GM21825 (cell line): ENCODE measurements around the gene SLCO2A1.

ENCODE experiments used
- ATAC-seq: cut with Tn5 transposase; IDR thresholded peaks from one replicate; pipeline ENCODE4 v1.9.1; 2021; ENCODE audit warnings: mild to moderate bottlenecking, moderate library complexity; ENCODE audit not compliant: unreplicated experiment

Gene SLCO2A1

DNA sequence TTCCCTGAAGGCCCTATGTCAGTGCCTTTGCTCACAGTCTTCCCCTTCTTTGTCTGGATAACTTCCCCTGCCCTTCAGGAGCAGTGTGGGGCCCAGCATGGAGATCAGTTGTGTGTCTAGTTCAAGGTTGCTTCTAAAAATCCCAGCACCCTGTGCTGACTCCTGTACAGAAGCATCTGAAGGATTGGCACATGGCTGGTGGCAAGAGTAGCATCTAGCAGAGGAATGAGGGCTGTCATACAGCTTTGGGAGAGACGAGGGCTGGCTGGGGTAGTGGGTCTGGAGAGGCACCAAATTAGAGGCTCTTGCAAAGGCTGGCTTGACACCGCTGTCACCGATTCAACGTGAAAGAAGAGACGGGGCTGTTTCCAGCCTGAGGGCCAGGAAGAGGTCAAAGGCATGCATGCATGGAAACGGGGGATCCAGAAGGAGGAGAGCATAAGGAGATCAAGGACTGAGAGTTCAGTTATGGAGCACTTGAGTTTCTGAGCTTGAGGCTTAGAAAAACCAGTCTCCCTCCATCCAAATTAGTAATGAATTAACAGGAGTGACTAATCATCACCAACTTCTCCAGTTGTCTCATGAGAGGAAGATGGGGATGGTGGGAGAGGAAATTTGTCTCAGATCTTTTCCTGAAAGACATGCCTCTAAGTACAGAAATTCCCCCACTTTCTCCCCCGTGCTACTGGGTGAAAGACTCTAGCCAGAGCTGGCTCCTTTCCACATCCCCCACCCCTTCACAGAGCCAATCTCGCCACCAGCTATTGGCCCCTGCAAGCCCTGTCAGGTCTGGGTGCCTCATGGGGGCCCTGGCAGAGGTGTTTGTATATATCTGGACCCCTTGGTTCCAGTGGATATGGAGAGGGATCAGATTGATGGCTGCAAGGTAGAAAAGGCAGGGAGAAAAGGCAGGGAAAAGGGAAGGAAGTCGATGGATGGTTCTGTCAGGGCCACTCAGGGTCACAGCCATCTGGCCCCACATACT is 45.9 kb downstream of the SLCO2A1 start:
- no peak for ATAC-seq

DNA sequence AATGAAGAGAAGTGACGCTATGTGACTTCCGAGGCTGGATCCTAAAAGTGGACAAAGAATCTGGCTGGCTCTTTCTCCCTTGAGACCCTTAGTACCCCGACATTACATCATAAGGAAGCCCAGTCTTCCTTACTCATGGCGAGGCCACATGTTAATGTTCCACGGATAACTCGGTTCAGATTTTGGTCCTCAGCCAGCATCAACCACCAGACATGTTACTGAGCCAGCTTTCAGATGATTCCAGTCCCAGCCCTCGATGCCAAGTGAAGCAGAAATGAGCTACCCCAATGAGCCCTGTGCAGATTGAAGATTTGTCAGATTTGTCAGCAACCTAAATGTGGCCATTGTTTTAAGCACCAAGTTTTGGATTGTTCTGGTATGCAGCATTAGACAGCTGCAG is 46.6 kb downstream of the SLCO2A1 start:
- no peak for ATAC-seq

DNA sequence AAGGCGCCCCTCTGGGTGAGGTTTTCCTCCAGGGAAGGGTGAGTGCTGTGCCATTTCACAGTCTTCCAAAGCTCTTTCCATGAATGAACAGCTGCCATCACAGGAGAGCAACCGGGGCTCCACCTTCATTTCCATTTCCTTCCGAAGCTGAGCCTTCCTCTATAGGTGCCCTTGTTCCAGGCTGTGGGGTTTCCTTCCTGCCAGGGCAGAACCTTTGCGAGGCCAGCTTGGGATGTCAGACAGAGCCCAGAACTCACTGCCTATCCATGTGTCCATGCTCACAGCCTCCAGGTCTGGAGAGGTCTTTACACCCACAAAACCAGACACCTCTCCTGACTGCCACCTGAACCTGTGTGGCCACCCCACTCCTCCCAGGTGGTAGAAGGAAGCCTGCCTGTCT is 49.2 kb downstream of the SLCO2A1 start:
- no peak for ATAC-seq

DNA sequence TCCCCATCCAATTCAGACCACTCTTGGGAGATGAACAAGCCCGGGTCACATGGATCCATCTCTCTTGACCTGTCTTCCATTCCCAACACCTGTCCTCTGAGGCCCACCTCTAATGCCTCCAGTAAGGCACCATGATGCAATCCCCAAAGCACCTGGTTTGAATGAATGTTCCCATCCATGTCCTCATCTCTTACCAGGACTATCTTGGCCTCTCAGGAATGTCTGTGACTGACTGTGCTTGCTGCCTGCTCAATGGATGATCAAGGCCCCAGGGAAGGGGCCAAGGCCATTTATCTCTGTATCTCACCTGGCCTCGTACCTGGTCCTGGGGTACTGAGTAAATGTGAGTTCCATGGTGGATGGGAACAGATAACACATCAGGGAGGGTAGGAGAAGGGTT is 49.7 kb downstream of the SLCO2A1 start:
- ATAC-seq, result no peak

DNA sequence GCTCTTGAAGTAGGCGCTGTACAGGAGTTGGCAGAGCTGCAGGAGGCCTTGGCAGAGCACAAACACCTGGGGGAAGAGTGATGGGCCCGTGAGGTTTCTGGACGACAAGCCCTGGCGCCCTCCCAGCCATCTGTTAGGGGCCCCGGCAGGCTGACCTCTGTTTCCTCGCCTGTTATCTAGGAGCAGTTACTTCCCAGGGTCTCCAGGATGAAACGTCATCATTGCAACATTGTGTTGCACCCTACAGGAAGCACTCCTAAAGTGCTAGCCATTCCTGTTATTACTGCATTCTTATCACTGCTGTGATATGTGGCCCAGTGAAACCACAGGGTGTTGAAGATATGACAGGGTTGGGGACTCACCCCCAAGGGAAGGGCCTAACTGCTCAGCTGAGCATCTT is 50.2 kb downstream of the SLCO2A1 start:
- no peak for ATAC-seq

DNA sequence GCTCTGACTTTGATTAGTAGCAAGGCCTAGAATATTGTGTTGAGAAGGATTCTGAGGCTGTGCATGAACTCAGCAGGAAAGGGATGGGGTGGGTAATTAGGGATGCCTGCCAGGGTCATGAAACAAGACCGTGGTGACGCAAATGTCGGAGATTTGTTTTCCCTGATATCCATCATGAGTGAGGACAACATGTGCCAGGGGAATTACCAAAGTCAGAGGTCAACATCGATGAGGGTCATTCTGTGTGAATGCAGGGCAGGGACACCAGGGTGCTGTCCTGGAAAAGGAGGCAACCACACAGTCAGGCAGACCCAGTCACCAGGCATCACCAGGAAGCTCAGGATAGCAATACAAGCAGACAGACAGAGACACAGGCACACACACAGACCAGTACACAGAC is 52.2 kb downstream of the SLCO2A1 start:
- ATAC-seq, result no peak

DNA sequence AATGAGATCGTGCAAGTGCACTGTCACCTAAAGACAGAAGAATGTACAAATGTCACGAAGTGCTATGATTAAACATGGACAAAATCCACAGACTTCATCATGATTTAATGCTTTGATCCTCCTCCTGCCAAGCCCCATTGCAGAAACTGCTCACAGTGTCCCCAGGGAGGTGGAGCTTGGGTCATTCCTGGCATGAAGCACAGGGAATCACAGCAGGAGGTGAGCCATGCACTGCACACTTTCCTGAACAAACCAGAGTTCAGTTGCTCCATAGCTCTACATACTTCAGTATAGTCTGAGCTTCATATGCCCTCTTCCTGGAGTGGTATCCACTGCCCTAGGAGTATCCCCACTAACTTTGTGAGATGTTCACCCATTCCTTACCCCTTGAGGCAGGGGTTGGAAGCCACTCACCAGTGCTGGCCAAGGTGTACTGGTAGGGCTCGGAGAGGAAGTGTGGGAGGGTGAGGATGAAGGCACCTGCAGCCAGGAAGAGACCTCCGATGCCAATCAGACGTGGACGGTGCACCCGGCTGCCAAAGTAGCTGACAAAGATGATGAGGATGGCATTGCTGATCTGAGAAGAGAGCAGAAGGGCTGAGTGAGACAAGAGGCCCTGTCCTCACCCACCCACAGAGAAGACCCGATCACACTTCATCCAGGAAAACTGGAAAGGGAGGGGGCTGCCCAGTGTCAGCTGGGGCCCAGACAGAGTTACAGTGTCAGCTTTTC is 56.3 kb downstream of the SLCO2A1 start:
- ATAC-seq, result no peak

DNA sequence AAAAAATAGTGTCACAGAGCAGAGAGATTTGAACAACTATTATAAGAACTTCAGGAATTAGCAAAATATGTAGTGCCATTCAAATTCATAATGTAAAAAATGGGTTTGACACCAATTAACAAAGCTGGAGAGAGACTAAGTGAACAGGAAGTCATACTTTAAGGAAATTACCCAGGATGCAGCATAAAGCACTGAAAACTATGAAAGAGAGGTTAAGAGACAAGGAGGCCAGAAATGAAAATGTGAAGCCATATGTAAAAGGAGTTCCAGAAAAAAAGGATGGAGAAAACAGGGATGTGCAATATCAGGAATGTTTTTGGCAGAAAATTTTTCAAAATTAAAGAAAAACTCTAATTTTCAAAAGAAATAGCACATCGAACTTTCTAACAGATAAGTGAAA is 57.6 kb downstream of the SLCO2A1 start:
- ATAC-seq, result no peak

DNA sequence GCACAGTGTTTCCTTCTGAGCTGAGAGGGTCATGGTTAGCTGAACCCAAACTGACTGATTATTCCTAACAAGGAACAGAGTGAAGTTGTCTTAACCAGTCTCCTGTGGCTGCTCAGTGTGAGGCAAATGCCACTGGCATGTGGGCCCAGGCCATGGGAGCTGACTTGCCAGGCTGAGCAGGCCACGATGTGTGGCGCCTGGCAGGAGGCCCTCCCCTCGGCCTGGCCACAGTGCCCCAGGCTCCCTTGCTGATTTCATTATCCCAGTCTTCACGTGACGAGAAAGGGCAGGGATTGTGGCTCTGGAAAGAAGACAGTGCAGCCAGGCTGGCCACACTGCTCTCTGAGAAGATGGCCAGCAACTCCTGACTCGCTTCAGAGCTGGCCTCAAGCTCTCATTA is 58.8 kb downstream of the SLCO2A1 start:
- no peak for ATAC-seq

DNA sequence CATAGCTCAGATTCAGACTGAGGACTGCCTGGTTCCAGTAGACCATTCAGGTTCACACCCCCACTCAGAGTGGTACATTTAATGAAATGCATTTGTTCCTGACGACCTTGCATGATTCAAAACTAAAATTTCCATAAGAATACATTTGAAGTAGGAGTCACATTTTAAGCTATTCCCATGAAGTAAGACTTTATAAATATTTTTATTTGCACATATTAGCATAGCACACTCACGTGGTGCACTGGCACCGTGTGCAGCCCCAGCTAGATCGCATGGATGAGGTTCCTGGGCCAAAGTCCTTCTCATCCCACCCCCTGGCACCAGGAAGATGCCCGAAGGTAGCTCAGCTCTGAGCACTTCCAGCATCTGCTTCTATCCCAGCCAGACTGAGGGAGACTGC is 59.4 kb downstream of the SLCO2A1 start:
- ATAC-seq, result no peak

DNA sequence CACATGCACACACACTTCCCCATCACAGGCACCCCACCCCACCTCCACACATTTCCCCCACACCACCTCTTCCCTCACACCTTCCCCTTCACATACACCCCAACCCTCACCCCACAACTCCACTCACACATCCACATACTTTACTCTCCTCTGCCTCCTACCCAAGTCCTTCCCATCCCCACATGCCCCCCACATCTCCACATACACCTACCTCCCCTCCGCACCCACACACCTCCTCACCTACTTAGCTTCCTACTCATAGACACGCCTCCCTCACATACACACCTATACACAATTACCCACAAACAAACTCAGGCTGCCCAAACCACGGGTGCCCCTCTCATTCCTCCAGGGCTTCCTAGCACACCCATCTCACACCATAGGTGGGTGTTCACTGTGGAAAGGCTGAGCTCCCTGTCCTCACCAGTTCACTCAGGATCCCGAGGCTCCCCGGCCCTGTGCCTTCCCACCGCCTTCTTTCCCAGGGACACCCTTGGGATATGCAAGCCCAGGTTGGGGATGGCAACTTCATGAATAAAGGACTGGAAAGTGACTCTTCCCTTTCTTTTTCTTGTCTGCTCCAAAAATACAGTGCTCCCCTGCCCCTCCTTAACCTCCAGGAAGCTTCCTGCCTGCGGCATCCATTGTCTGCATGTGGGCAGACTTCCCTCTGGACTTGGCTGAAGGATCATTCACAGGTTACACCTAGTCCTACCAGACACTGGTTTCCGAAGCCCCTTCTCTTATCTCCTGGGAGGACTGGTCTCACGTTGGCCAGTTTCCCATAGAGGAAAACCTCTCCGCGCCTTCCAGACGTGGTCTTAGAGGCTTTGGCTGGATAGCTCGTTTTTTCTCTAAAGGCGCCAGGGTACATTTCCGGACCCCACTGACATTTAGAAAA is 61.5 kb downstream of the SLCO2A1 start:
- ATAC-seq, result no peak

DNA sequence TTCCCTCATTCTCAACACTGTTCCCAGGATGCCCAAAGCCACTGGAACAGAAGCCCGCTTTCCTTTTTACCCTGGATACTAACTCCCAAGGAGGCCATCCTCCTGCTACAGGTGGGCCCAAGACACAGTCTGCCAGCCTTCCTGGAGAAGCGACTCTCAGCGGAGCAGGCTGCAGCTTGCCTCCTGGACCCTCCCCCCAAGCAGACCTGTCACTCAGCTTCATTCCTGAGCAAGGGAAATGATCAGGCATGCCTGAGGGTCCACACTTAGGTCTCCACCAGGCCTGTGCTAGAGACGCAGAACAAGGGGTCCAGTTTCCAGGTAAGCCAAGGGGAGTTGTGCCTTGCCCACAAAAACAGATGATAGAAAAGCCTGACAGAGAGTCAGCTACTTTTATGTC is 62.8 kb downstream of the SLCO2A1 start:
- no peak for ATAC-seq

DNA sequence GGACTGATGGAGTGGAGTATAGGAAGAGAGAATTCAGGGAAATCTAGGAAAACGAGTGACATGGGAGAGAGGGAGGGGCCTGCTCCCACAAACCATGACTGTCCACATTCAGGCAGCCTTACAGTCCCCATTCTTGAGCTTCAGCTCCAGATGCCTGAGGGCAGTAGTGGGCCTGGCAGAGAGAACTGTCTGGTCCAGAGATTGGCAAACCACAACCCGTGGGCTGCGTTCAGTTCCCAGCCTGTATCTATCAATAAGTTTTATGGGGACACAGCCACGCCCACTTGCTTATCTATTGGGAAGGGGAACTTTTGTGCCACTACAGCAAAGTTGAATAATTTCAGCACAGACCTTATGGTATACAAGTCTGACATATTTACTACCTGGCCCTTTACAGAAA is 63.8 kb downstream of the SLCO2A1 start:
- ATAC-seq, result no peak

DNA sequence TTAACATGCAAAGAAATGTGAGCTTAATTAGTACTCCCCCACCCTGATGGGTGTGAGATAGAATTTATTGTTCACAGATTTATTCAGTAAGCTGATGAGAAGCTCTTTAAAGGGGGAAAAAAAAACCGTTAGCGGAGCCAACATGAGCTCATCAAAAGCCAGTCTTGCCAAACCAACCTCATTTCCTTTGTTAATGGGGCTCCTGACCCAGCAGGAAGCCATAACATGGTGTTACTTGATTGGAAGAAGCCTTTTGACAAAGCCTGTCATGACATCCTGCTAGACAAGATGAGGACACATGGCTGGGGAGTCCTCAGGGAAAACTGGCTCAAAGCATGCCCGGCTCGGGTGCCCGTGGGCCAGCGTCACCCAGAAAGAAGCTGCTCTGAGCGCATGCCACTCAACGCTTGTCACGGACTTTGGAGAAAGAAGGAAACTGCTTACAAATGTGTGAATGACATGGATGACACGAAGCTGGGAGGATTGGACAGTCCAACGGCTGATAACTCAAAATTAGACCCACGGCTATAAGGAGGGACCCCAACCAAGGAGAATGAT is 64.6 kb downstream of the SLCO2A1 start:
- ATAC-seq, result no peak

DNA sequence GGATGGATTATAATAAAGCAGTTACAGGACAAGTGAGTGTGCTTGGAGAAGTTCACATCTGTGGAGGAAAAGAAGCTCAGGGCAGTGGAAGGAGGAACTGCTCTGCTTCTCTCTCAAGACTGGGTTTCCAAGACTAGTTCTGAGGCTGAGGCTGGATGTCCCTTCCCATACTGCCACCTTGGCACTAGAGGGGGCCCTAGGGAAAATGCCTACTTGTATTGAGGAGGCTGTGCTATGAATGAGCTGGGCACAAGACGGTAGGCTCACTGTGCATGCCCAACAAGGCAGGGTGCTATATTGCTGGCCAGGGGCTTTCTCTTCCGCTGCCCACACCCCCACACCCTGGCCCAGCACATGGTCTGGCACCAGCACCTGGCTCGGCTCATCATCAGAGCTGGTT is 65.2 kb downstream of the SLCO2A1 start:
- ATAC-seq, result no peak

DNA sequence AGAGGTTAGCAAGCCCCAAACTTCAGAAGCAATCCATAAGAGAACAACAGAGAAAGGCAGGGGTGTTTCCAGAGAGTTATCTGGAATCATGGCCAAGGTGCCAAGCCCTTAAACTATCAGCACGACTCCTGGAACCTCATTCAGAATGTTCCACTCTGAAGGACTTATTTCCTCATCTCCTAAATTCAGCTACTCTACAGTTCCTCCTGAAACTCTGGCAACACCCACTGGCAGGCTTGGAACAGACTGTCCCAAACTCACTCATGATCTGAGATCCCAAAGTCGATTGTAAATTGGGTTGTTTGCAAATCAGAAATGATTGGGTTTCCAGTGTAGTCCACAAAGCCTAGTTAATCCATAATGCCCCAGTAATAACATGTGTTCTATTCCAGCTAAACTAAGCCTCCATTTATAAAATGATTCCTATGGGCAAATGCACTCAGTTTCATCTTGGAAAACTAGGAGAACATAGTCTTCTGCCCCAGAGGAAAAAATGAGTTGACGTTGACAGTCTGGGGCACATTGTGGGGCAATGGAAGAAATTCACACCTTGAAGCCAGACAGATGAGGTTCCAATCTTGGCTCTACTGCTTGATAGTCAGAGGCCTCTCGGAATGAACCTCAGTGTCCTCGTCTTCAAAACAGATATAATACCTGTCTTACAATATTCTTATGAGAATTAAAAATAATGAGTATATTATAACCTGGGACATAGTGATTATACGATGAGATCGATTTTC is 65.9 kb downstream of the SLCO2A1 start:
- no peak for ATAC-seq

DNA sequence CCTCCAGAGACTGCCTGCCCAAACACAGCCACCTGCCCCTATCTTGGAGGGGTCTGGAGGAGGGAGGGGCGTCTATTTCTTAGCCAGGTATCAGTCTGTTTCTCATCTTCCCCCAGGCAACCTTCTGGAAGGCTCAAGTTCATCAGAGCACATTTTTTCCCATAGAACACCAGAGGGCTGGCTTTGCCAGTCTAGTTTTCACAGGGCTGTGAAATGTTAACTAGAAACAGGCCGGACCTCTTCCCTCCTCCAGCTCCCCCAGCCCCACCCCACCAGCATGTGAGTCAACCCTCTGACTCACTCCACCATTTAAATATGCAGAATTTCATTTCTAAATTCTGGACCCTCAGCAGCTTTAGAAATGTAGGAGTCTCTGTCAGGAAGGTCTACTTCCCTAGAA is 66.9 kb downstream of the SLCO2A1 start:
- no peak for ATAC-seq

DNA sequence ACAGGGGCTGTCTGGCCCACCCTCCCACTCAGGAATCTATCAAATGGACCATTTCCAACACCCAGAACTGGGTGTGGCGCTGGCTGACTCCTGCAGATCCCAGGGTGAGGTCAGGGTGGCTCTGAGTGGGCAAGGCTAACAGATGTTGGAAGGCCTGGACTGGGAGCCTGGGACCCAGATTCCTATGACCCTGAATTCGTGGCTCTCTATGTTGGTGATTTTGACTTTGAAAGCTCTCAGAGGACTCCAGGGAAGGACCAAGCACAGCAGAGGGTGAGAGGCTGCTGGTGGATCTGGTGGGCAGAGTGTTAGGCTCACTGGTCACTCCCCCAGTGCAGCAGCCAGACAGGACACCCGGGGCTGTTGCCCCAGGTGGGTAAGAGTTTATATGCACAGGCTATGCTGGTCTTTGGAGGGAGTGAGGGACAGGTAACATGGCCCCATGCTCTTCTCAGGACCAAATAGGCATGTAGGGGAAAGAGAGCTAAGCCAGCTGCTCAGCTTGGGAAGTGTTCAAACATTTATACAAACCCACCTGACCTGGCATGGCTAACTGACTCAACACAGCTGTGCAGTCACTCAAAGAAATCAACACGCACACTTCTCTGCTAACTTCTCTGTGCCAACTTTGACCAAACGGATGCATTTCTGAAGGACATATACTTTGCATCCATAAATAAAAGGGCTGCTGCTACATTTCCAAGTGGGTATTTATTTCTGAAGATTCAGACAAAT is 71.5 kb downstream of the SLCO2A1 start:
- no peak for ATAC-seq

DNA sequence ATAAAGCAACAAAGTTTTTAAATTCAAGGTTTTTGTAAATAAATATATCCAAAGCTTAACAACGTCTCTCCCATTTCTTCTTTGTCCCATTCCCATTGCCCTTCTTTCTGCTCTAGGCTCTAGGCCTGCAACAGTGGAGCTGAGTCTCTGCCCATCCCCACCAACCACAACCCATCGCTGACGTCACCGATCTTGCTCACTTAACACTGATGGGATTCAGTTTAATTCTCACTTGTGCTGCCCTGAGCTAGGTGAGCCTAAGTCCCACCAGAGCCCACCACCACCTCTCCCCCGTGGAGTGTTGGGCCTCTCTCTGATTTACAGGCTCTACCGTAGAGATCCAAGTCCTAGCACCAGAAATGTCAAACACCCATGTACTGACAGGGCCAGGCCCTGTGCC is 72.7 kb downstream of the SLCO2A1 start:
- ATAC-seq, result no peak
